Panc1 (cell line): Measurements from ENCODE around the gene SIVA1. TPM values are rescaled to one million over a fixed set of nuclear protein-coding genes. Genes with fewer than 3 reads are reported as not detected.

ENCODE experiments used
- ATAC-seq: fragments of 200-7000 bp; cut with Tn5 transposase; 2 replicates; pipeline ENCODE4 v1.9.1; 2020; ENCODE audit warnings: mild to moderate bottlenecking, moderate library complexity
- BruUV-seq: library from RNA; stranded (reverse); fragments of 400-500 nt; replicated peaks from 2 replicates; lab custom pipeline; 2021; lab: Mats Ljungman, UMichigan
- CTCF ChIA-PET: fragments of 300-600 bp; sonication (Branson Sonifier 250); formaldehyde crosslinking; loops from one replicate; lab custom pipeline; 2022; ENCODE audit warnings: antibody characterized with exemption; lab: Charles Lee
- POLR2A ChIA-PET: fragments of 300-600 bp; sonication (Branson Sonifier 250); formaldehyde crosslinking; loops from one replicate; lab custom pipeline; 2022; ENCODE audit warnings: antibody characterized with exemption; lab: Charles Lee
- DNase-seq: peaks from one replicate; pipeline ENCODE4 v3.0.0-alpha.2; 2010; ENCODE audit warnings: low read depth, low spot score
- H3K27ac ChIP-seq: 2 replicates; pipeline ENCODE4 v1.5.1; 2011; ENCODE audit warnings: mild to moderate bottlenecking, low read length, inconsistent platforms
- H3K27me3 ChIP-seq: fragments of 200-500 bp; sonication (Bioruptor generic); 2 replicates; pipeline ENCODE4 v1.6.0; 2014; ENCODE audit warnings: low read length, inconsistent platforms; ENCODE audit not compliant: control insufficient read depth, insufficient read depth
- H3K36me3 ChIP-seq: fragments of 200-500 bp; sonication (Bioruptor generic); 2 replicates; pipeline ENCODE4 v1.5.1; 2014; ENCODE audit warnings: inconsistent platforms, mild to moderate bottlenecking, low read length, moderate library complexity; ENCODE audit not compliant: control insufficient read depth, insufficient read depth
- H3K4me1 ChIP-seq: 2 replicates; pipeline ENCODE4 v1.5.1; 2011; ENCODE audit warnings: inconsistent platforms, mild to moderate bottlenecking, low read length, moderate library complexity; ENCODE audit not compliant: control insufficient read depth, insufficient read depth
- H3K4me3 ChIP-seq, 2 experiments: 2 replicates each; pipeline ENCODE4 v1.5.1; 2011 to 2012; ENCODE audit warnings: low read depth in 2 of 2, low read length in 2 of 2, mild to moderate bottlenecking in 2 of 2, inconsistent platforms in 1 of 2, moderate library complexity in 1 of 2
- H3K9me3 ChIP-seq: fragments of 200-500 bp; sonication (Bioruptor generic); 2 replicates; pipeline ENCODE4 v1.5.1; 2014; ENCODE audit warnings: low read depth, mild to moderate bottlenecking, inconsistent platforms, low read length, moderate library complexity; ENCODE audit not compliant: control insufficient read depth, insufficient read depth
- CTCF ChIP-seq: fragments of 450-650 bp; IDR thresholded peaks from 2 replicates; pipeline ENCODE4 v1.5.1; 2017; ENCODE audit warnings: mild to moderate bottlenecking
- POLR2AphosphoS5 ChIP-seq: IDR thresholded peaks from 2 replicates; pipeline ENCODE4 v1.6.1; 2012; ENCODE audit warnings: mild to moderate bottlenecking, low read depth, low read length, moderate library complexity
- REST ChIP-seq, 2 experiments: IDR thresholded peaks; 2 replicates each; pipeline ENCODE4 v1.6.1; 2011 to 2012; ENCODE audit warnings: low read depth in 2 of 2, control low read depth in 1 of 2, low read length in 1 of 2, mild to moderate bottlenecking in 1 of 2, moderate library complexity in 1 of 2; ENCODE audit not compliant: insufficient read depth in 1 of 2
- SIN3A ChIP-seq: IDR thresholded peaks from 2 replicates; pipeline ENCODE4 v1.6.1; 2012; ENCODE audit warnings: low read depth, mild to moderate bottlenecking, low read length, moderate library complexity, borderline replicate concordance; ENCODE audit not compliant: insufficient read depth
- TCF7L2 ChIP-seq: IDR thresholded peaks from 2 replicates; pipeline ENCODE4 v1.6.1; 2011; ENCODE audit warnings: mild to moderate bottlenecking, low read depth, low read length, inconsistent platforms
- in situ Hi-C: cut with HindIII; loops from 2 replicates; pipeline ENCODE4 v1.10.0; 2016; ENCODE audit warnings: low sequenced_read_pairs, low pct_unique_long_range_greater_than_20kb
- intact Hi-C: fragments of 100-400 bp; cut with micrococcal nuclease; formaldehyde crosslinking; loops from one replicate; pipeline ENCODE4 v1.10.0; 2022; ENCODE audit not compliant: unreplicated experiment
- total RNA-seq: library from RNA; stranded (reverse); gene quantifications from one replicate; pipeline ENCODE4 v1.2.1, GENCODE V29; 2021; ENCODE audit not compliant: unreplicated experiment

The SIVA1 gene
- total RNA-seq, 1 experiment from 2014 or later: 100 TPM

- no TSS peak for BruUV-seq
- Histone ChIP-seq H3K4me3 (no peak overlapping the region), H3K9me3 (no peaks in the 10 kb centered on the region), H3K27ac (no peak overlapping the region), H3K27me3 (no peaks in the 10 kb centered on the region), H3K4me1 (peaks cover 7% of the 10 kb centered on the region), H3K36me3 (peaks cover 3% of the 10 kb centered on the region; the same call in 1 of the 2 replicates)
- intact Hi-C loops: no loop called here
- in situ Hi-C loops: no loop called here
- no peak for ATAC-seq
- no peak for DNase-seq
- CTCF ChIA-PET: no interaction called here
- POLR2A ChIA-PET: interaction anchor here (0.8 kb wide), 1 partner anchor 12 kb away, joined by 4 read pairs; no protein-coding TSS in a partner anchor
- no peak for TF ChIP-seq SIN3A
Measured at GRCh38 chr14:104757238-104757585, 4.3 kb downstream of the SIVA1 start.

GRCh38 chr14:104757681-104758392, 4.9 kb downstream of the SIVA1 start:
- no peak for ATAC-seq

More at GRCh38 chr14:104757681-104758392, 4.9 kb downstream of the SIVA1 start:
- intact Hi-C loops (no loop called here), in situ Hi-C loops (no loop called here)
- POLR2A ChIA-PET: interaction anchor here (0.8 kb wide), 1 partner anchor 11 kb away, joined by 4 read pairs; no protein-coding TSS in a partner anchor
- peaks cover 7% of the 10 kb centered on the region for H3K4me1 ChIP-seq
- TF ChIP-seq TCF7L2 (no peak), POLR2AphosphoS5 (no peak), CTCF (no peak), REST (IDR thresholded peaks at IDR 0.05; ENCODE audit: insufficient read depth in 1 of 2, low read depth in 2 of 2, low read length in 1 of 2) (no peak), SIN3A (no peak)
- DNase-seq: no peak
- no peak overlapping the region for H3K4me3 ChIP-seq
- CTCF ChIA-PET: no interaction called here
- H3K36me3 ChIP-seq: peaks cover 3% of the 10 kb centered on the region; the same call in 1 of the 2 replicates
- H3K27ac ChIP-seq: no peak overlapping the region
- no peaks in the 10 kb centered on the region for H3K9me3 ChIP-seq
- BruUV-seq: no TSS peak
- no peaks in the 10 kb centered on the region for H3K27me3 ChIP-seq
